IPS-20b (cell line): Measurements from ENCODE around the gene KCNK5.
A peak's percentile ranks its signal among the peaks of the same experiment; 100 is the strongest.

ENCODE experiments used
- H3K27ac ChIP-seq: one replicate; pipeline ENCODE4 v1.5.1; 2013; ENCODE audit warnings: low read length
- H3K27me3 ChIP-seq: 2 replicates; pipeline ENCODE4 v1.6.1; 2013; ENCODE audit warnings: mild to moderate bottlenecking, low read length, inconsistent platforms; ENCODE audit not compliant: insufficient read depth
- H3K36me3 ChIP-seq: 2 replicates; pipeline ENCODE4 v1.6.1; 2013; ENCODE audit warnings: low read depth, mild to moderate bottlenecking, inconsistent platforms, low read length, moderate library complexity; ENCODE audit not compliant: insufficient read depth
- H3K4me1 ChIP-seq: 2 replicates; pipeline ENCODE4 v1.6.1; 2013; ENCODE audit warnings: mild to moderate bottlenecking, control low read depth, inconsistent platforms, low read length, moderate library complexity; ENCODE audit not compliant: insufficient read depth
- H3K4me3 ChIP-seq: 2 replicates; pipeline ENCODE4 v1.5.1; 2013; ENCODE audit warnings: mild to moderate bottlenecking, low read length, inconsistent platforms
- H3K9ac ChIP-seq: 2 replicates; pipeline ENCODE4 v1.6.1; 2013; ENCODE audit warnings: low read depth, mild to moderate bottlenecking, inconsistent platforms, low read length, moderate library complexity
- H3K9me3 ChIP-seq: 2 replicates; pipeline ENCODE4 v1.6.1; 2013; ENCODE audit warnings: mild to moderate bottlenecking, low read depth, low read length, inconsistent platforms; ENCODE audit not compliant: insufficient read depth

Gene KCNK5

DNA sequence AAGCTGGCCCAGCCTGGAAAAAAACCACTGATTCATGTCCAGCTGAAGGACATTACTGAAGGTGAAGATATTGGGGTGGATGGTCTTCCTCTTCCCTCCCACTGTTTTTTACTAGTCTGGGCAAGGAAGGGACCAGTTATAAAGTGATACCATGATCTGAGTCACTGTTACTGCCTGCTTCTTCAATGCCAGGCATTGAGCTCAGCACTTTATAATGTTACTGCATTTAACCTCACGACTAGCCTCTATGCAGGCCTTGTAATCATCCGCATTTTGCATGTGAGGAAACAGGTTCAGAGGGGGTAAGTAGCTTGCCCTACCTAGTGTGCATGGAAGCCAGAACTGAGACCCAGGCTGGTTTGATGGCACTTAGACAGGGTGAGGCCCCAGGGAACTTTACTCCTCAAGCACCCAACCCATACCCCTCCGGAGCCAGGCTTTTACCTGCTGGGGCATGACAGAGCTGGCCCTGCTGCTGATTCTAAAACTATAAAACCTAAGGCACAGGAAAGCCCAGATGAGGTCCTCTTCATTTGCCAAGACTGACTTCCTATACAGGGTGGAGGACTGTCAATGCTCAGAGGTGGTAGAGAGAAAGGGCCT is 11.0 kb upstream of the KCNK5 start:
- no peak overlapping the region for H3K27ac ChIP-seq
- no peaks in the 10 kb centered on the region for H3K4me1 ChIP-seq
- H3K4me3 ChIP-seq: no peak overlapping the region
- no peaks in the 10 kb centered on the region for H3K36me3 ChIP-seq
- no peaks in the 10 kb centered on the region for H3K27me3 ChIP-seq
- H3K9ac ChIP-seq: no peak overlapping the region
- H3K9me3 ChIP-seq: no peaks in the 10 kb centered on the region

DNA sequence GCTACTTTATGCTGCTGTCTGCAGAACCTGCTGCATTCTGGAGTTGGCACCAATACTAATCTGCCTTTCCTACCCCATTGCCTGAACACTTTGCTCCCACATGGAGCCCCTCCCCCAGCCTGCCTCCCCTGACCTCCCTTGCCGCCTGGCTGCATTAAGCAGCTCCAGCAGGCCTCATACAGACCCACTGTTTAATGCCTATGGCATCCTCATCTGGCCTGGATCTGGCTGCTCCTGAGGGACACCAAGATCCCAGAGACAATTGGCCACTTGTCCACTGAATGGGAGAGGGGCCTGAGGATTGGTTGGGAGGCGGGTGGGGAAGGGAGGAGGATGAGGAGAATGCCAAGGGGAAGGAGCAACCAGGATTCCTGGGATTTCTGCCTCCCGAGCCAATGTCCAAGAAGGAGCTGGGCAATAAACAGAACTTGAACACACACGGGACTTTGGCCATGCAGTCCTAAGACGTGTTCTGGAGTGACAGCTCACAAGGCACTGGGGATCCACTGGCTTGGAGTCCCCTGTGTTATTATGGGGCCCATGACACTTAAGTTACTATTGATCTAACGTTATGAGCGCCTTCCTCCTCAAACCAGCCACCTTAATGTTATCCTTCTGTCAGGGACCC is 10.4 kb upstream of the KCNK5 start:
- no peaks in the 10 kb centered on the region for H3K4me1 ChIP-seq
- H3K27ac ChIP-seq: no peak overlapping the region
- no peaks in the 10 kb centered on the region for H3K36me3 ChIP-seq
- H3K4me3 ChIP-seq: no peak overlapping the region
- H3K27me3 ChIP-seq: no peaks in the 10 kb centered on the region
- H3K9me3 ChIP-seq: no peaks in the 10 kb centered on the region
- H3K9ac ChIP-seq: no peak overlapping the region

DNA sequence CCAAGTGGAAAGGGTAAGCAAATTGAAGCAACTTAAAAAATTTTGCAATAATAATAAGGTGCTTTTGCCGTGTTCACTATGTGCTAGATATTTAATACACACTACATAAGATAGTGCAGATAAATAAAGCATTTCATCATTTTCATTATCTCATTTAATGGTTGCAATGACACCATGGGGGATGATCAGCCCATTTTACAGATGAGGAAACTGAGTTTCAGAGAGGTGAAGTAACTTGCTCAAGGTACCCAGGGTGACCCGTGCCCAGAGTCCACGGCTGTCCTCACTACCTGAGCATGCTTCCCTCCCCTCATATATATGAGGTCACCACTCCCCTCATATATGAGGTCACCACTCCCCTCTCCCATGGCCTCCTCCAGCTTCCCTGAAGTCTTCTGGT is 7.5 kb upstream of the KCNK5 start:
- Histone ChIP-seq H3K9ac (no peak overlapping the region), H3K27ac (no peak overlapping the region), H3K27me3 (no peaks in the 10 kb centered on the region), H3K9me3 (no peaks in the 10 kb centered on the region), H3K4me1 (peaks cover 6% of the 10 kb centered on the region; the same call in 1 of the 2 replicates), H3K36me3 (no peaks in the 10 kb centered on the region), H3K4me3 (no peak overlapping the region)

DNA sequence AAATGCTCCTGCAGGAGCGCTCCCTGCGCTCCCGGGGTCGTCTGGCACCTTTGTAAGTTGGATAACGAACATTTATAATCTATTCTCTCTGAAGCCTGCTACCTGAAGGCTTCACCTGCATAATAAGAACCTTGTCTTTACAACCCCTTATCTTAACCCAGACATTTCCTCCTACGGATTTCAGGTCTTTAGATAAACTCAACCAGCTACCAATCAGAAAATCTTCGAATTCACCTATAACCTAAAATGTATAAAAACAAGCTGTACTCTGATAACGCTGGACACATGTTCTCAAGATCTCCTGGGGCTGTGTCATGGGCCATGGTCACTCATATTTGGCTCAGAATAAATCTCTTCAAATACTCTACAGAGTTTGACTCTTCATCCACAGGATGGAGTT is 4.1 kb upstream of the KCNK5 start:
- H3K27me3 ChIP-seq: peaks cover 5% of the 10 kb centered on the region
- H3K36me3 ChIP-seq: no peaks in the 10 kb centered on the region
- H3K9ac ChIP-seq: no peak overlapping the region
- H3K9me3 ChIP-seq: no peaks in the 10 kb centered on the region
- no peak overlapping the region for H3K4me3 ChIP-seq
- H3K27ac ChIP-seq: no peak overlapping the region
- peaks cover 19% of the 10 kb centered on the region; the same call in 1 of the 2 replicates for H3K4me1 ChIP-seq

DNA sequence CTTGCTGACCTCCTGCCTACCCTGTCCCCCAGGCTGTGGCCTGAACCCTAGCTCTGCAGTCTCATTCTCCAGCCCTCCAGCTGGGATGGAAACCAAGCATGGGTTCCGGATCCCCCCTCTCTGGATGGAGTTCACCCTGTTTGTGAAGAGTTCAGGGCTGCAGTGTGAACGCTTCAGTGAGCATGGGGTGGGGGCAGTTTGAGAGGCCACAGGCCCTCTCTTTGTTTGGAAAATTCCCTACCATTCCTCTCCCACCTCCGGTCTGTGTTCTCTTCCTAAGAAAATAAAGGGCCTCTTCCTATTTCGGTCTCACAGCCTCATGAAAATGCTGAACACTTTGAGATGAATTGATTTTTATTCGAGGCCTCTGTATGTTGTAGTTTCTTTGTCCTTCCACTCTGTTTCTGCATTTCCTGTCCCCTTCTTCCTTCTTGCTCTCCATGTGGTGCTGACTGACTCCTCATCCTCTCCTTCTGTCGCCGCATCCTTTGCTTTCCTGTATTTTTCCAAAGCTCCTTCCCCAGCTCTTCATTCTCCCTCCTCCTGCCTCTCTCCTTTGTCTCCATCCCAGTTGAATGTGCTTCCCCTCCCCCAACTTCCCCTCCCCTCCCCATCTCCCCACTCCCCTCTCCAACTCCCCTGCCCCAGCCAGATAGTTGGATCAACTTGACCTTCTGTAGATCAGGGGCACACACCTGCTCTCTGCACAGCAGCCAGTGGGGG is 2.4 kb upstream of the KCNK5 start:
- Histone ChIP-seq H3K27ac (peak overlapping the region; percentile 85), H3K27me3 (peaks cover 16% of the 10 kb centered on the region), H3K36me3 (peaks cover 3% of the 10 kb centered on the region; the same call in 1 of the 2 replicates), H3K4me3 (peak overlapping the region; percentile 4; the same call in 1 of the 2 replicates), H3K9ac (peak overlapping the region; percentile 80; the same call in 1 of the 2 replicates), H3K4me1 (peaks cover 27% of the 10 kb centered on the region; the same call in 1 of the 2 replicates), H3K9me3 (no peaks in the 10 kb centered on the region)

DNA sequence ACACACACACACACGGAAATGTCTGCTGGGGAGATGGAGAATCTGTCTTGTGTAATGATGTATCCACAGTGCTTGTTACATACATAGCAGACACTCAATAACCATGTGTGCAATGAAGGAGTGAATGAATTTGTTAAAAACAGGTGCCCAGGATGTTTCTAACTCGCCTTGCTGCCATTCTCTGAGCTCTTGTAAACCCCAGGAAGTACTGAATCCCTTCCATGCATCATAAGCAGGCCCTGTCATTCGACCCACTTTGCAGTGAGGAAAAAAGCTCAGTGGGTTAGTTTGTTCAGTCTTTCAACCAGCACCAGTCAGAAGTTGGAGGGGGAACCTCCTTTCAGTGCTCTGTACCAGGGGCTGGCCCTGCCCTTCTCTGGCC is 1.4 kb upstream of the KCNK5 start:
- Histone ChIP-seq H3K4me1 (peaks cover 34% of the 10 kb centered on the region), H3K36me3 (peaks cover 6% of the 10 kb centered on the region; the same call in 1 of the 2 replicates), H3K27me3 (peaks cover 16% of the 10 kb centered on the region), H3K9me3 (no peaks in the 10 kb centered on the region), H3K27ac (peak overlapping the region; percentile 85), H3K4me3 (no peak overlapping the region), H3K9ac (peak overlapping the region; percentile 80; the same call in 1 of the 2 replicates)

DNA sequence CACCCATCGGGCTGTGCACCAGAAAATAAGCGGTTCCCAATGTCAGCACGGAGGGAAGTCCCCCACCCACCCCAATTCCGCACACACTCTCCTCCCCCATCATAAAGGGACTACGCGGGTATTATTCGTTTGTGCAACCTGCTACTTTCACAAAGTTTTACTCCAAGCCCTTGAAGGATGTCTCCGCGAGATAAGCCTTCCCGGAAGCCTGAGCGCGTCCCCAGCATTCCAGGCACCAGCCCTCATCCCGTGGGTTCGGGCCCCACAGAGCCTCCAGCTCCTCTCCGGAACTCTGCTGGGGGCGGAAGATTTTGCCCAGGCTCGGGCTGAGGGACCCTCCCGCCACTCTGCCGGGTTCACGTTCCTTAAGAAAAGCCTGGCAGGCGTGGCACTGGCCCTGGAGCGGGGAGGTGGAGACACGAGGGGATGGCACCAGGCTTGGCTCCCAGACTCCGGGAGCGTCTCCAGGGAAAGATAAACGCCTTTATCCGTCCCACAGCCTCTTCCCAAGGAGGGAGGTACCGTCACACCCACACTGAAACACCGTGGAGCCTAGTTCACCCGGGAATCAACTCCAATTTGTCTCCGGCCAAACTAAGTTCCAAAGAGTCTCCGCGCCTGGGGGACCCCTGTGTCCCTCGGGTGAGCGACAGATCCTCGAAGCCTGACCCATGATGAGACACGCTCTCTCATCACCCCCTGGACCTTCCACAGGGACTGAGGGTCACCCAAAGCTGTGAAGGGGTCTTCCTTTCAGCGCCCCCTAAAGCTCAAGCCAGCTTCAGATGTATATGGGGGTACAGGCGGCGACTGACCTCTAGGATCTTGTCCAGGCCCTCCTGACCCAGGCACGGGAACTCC is 934 bp downstream of the KCNK5 start:
- Histone ChIP-seq H3K27me3 (peaks cover 16% of the 10 kb centered on the region), H3K4me1 (peaks cover 43% of the 10 kb centered on the region), H3K9ac (peak overlapping the region; percentile 85), H3K36me3 (peaks cover 6% of the 10 kb centered on the region; the same call in 1 of the 2 replicates), H3K9me3 (no peaks in the 10 kb centered on the region), H3K27ac (no peak overlapping the region), H3K4me3 (peak overlapping the region; percentile 80)

DNA sequence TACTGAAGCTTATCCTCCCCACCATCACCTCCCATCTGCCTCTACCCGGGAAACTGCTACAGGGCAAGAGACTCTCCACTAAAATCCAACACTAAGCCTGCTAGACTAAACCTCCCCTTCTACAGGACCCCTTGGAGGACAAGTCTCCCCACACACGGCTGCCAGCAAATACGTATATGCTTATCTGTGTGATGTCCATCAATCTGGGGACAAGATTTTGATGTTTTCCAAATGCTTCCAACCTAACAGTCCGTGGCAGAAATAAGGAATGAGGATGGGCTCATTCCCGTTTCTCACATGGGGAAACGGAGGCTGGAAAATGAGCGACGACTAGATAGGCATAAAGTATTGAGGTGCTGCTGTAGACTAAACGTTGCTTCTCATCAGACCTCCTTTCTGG is 1.8 kb downstream of the KCNK5 start:
- Histone ChIP-seq H3K9ac (peak overlapping the region; percentile 85; the same call in 1 of the 2 replicates), H3K4me3 (peak overlapping the region; percentile 80), H3K27ac (no peak overlapping the region)

DNA sequence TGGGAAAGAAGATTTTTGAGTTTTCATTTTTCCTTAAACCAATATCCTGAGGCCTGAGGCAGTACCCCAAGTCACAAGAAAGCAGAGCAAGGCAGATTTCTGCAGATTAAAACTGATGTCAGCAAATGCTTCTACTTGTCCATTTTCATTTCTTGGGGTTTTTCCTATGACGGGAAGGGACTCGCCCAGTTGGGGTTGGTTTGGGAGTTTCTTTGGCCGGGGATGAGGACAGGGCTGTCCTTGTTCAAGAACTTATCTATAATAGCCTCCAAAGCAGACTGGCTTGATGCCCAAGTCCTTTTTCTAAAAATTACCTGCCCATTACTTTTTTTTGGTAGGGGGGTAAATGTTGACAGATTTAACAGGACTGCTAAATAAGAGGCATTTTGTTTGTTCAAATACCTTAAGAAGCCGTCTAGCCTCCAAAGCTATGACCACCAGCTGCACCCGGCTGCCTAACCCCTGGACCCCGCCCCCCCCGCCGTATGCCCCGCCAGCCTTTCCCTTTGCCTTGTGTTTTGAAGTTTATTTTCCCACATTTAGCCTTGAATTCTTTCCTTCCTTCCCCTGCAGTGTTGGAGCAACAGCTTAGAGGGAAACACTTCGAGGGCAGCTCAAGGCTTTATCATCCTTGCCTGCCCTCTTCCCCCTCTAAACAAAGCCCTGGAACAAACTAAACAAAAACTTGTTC is 2.5 kb downstream of the KCNK5 start:
- Histone ChIP-seq H3K27me3 (peaks cover 16% of the 10 kb centered on the region), H3K27ac (no peak overlapping the region), H3K9ac (peak overlapping the region; percentile 85; the same call in 1 of the 2 replicates), H3K4me3 (peak overlapping the region; percentile 80; the same call in 1 of the 2 replicates), H3K9me3 (no peaks in the 10 kb centered on the region), H3K4me1 (peaks cover 37% of the 10 kb centered on the region), H3K36me3 (peaks cover 16% of the 10 kb centered on the region; the same call in 1 of the 2 replicates)

More for the DNA sequence above, 1.8 kb downstream of the KCNK5 start:
- H3K9me3 ChIP-seq: no peaks in the 10 kb centered on the region
- H3K4me1 ChIP-seq: peaks cover 43% of the 10 kb centered on the region
- H3K27me3 ChIP-seq: peaks cover 16% of the 10 kb centered on the region
- H3K36me3 ChIP-seq: peaks cover 9% of the 10 kb centered on the region; the same call in 1 of the 2 replicates

DNA sequence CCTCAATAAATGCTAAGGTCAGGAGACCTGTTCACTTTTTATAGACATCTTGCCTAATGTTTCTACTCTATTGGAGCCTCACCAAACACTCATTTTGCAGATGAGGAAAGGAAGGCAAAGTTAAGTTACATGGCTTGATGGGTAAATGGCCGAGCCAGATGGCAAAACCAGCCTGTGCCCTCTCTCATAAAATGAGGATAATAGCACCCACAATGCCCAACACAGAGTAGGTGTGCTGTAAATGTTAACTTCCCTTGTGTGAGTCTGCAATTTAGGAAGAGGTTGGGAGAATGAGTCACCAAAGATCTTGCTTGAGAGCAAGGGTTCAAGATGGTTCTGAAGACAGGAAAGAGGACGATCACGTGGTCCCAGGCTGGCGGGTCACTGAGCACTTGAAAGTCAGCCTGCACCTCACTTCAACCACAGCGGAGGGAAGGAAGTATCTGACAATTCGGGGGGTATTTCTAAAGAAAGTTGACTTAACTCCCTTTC is 3.3 kb downstream of the KCNK5 start:
- H3K27me3 ChIP-seq: peaks cover 16% of the 10 kb centered on the region
- H3K36me3 ChIP-seq: peaks cover 24% of the 10 kb centered on the region; the same call in 1 of the 2 replicates
- peaks cover 29% of the 10 kb centered on the region for H3K4me1 ChIP-seq
- peak overlapping the region; percentile 51 for H3K4me3 ChIP-seq
- H3K27ac ChIP-seq: peak overlapping the region; percentile 45
- H3K9ac ChIP-seq: no peak overlapping the region
- H3K9me3 ChIP-seq: no peaks in the 10 kb centered on the region
